Mucosa of descending colon (tissue), 3 donors: ENCODE results near the gene FAM89A. TPM values are rescaled to one million over a fixed set of nuclear protein-coding genes. Genes with fewer than 3 reads are reported as not detected.
"Not testable (repeated sequence)": the region's sequence is repeated elsewhere in the genome, so short reads cannot be mapped to it uniquely, and the experiment has no call there.

Experiments used
- ATAC-seq: fragments of 200-7000 bp; cut with Tn5 transposase; one replicate; pipeline ENCODE4 v1.9.1; 2020; ENCODE audit warnings: mild to moderate bottlenecking, moderate library complexity
- DNase-seq, 3 donors: peaks; one replicate each; pipeline ENCODE4 v3.0.0-alpha.2; 2020
- H3K36me3 ChIP-seq: fragments of 200-600 bp; one replicate; pipeline ENCODE4 v1.8.0; 2021; ENCODE audit warnings: low read depth, mild to moderate bottlenecking
- H3K4me1 ChIP-seq: fragments of 200-600 bp; one replicate; pipeline ENCODE4 v1.8.0; 2021; ENCODE audit warnings: low read depth, mild to moderate bottlenecking
- H3K4me3 ChIP-seq: fragments of 200-600 bp; one replicate; pipeline ENCODE4 v1.8.0; 2021; ENCODE audit warnings: mild to moderate bottlenecking
- H3K9me3 ChIP-seq: fragments of 200-600 bp; one replicate; pipeline ENCODE4 v1.8.0; 2021; ENCODE audit warnings: mild to moderate bottlenecking
- intact Hi-C, 2 donors: fragments of 100-400 bp; cut with DNase I in 1 of 2; cut with micrococcal nuclease in 1 of 2; formaldehyde crosslinking; loops; one replicate each; pipeline versions ENCODE4 v1.11.0 to v1.11.1; 2022; cut with DNase I, micrococcal nuclease
- total RNA-seq, 3 donors: library from RNA; stranded (reverse); fragmentation: NEBNext Ultra II Directional in 2 of 3; extraction: Animal tissue kit (Norgen Biotek cat#: 25700) in 2 of 3; gene quantifications; one replicate each; pipeline versions ENCODE4 v1.2.1 to v1.2.4, GENCODE V29; 2021 to 2023
- TF ChIP-seq, protein P1 (sequence below): fragments of 200-600 bp; IDR thresholded peaks from one replicate; pipeline ENCODE4 v1.8.0; 2022; ENCODE audit warnings: antibody characterized with exemption, mild to moderate bottlenecking
- donor health status: DM: no; HTN: no; CAD: no; lungs with moderate emphysema.
- donor health status: DM: no; HTN: no; CAD: no.
- donor health status: DM: no; HTN: yes; CAD: no.

Gene FAM89A
- total RNA-seq, 3 donors from 2014 or later = 2.2 to 4.4 (median 3.0) TPM

DNA sequence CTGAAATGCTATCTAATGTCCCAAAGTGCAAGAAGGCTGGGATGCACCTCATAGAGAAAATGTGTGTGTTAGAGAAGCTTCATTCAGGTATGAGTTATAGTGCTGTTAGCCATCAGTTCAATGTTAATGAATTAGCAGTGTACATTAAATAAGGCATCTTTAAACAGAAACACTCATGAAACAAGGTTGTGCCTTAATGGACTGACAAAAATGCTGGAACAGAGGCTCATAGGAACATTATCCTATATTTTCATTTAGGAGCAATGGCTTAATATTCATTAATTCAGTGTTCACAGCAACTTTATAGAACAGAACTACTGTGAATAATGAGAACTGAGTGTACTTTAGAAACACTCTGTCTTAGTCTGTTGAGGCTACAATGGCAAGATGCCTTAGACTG is 15.2 kb upstream of the FAM89A start:
- Histone ChIP-seq H3K9me3 (no peaks in the 10 kb centered on the region), H3K4me3 (no peak overlapping the region), H3K36me3 (no peaks in the 10 kb centered on the region), H3K4me1 (peaks cover 4% of the 10 kb centered on the region)
- intact Hi-C loops = no loop called here
- ATAC-seq (no peak), DNase-seq (no peak)
- TF ChIP-seq, protein P1, sequence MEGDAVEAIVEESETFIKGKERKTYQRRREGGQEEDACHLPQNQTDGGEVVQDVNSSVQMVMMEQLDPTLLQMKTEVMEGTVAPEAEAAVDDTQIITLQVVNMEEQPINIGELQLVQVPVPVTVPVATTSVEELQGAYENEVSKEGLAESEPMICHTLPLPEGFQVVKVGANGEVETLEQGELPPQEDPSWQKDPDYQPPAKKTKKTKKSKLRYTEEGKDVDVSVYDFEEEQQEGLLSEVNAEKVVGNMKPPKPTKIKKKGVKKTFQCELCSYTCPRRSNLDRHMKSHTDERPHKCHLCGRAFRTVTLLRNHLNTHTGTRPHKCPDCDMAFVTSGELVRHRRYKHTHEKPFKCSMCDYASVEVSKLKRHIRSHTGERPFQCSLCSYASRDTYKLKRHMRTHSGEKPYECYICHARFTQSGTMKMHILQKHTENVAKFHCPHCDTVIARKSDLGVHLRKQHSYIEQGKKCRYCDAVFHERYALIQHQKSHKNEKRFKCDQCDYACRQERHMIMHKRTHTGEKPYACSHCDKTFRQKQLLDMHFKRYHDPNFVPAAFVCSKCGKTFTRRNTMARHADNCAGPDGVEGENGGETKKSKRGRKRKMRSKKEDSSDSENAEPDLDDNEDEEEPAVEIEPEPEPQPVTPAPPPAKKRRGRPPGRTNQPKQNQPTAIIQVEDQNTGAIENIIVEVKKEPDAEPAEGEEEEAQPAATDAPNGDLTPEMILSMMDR = no peak

DNA sequence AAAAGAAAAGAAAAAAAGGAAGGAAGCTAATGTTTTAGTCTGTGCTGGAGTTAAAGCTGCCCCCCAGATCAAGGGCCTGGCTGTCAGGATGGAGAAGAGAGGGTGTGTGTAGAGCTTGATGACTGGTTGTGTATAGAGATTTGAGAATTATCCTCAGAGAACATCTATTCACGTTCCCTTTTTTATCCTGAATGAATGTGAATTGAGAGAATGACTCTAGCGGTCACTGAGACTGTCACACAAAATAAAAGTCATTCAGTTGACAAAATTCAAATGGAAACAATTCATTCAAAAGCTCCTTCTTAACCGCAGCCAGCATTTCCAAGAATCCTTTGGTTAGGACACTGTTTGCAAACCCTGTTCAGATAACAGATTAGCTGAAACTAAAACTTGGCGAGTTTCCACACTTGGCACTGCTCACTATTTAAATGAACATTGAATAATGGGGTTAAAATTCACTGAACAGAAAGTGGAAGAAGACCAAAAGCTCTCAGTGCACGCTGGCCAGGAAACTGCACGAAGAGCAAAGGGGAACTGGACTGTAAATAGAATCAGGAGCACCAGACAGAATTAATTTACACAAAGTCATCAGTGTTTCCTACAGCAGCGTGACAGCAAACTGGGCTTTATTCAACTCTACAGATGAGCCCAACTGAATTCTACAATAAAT is 13.6 kb upstream of the FAM89A start:
- DNase-seq = peak in 1 of 3 donors; percentile 50
- intact Hi-C loops = no loop called here
- TF ChIP-seq, protein P1 = no peak
- Histone ChIP-seq H3K9me3 (no peaks in the 10 kb centered on the region), H3K4me3 (no peak overlapping the region), H3K36me3 (no peaks in the 10 kb centered on the region), H3K4me1 (peaks cover 4% of the 10 kb centered on the region)
- peak; percentile 56 for ATAC-seq

DNA sequence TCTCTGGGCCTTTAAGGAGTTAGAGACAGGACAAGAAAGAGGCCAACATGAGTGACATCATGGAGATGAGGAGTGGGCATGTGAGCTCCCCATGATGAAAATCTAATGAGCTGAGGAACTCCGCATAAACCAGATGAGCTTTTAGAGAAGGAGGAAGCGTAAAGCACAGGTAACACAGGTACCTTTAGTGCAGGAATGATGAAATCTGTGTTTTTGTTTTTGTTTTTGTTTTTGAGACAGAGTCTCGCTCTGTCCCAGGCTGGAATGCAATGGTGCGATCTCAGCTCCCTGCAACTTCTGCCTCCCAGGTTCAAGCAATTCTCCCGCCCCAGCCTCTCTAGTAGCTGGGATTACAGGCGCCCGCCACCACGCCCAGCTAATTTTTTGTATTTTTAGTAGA is 12.7 kb upstream of the FAM89A start:
- H3K4me3 ChIP-seq = no peak overlapping the region
- DNase-seq (no peak), ATAC-seq (no peak)
- no peaks in the 10 kb centered on the region for H3K9me3 ChIP-seq
- peaks cover 4% of the 10 kb centered on the region for H3K4me1 ChIP-seq
- no peaks in the 10 kb centered on the region for H3K36me3 ChIP-seq
- intact Hi-C loops = no loop called here
- TF ChIP-seq, protein P1 = no peak

DNA sequence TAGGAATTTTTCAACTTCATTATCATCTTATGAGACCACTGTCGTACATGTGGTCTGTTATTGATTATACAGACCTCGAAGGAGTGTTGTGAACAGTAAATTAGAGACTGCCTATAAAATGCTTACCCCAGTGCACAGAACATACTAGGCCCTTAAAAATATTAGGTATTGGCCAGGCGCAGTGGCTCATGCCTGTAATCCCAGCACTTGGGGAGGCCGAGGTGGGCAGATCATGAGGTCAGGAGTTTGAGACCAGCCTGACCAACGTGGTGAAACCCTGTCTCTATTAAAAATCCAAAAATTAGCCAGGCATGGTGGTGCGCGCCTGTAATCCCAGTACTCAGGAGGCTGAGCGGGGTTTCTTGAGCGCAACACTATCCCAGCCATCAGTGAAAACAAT is 10.9 kb upstream of the FAM89A start:
- DNase-seq, H3K9me3 ChIP-seq, ATAC-seq, H3K4me3 ChIP-seq, intact Hi-C loops, H3K36me3 ChIP-seq, H3K4me1 ChIP-seq: not testable (repeated sequence)

DNA sequence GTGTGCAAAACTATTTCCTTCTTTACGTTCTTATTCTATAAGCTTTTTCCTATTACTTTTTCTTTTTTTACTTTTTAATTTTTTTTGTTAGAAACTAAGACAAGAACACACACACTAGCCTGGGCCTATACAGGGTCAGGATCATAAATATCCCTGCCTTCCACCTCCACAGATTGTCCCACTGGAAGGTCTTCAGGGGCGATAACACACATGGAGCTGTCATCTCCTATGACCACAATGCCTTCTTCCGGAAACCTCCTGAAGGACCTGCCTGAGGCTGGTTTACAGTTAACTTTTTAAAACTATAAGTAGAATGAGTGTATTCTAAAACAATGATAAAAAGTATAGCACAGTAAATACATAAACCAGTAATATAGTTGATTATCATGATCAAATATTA is 10.3 kb upstream of the FAM89A start:
- Histone ChIP-seq H3K4me3 (no peak overlapping the region), H3K4me1 (peaks cover 4% of the 10 kb centered on the region), H3K9me3 (no peaks in the 10 kb centered on the region), H3K36me3 (no peaks in the 10 kb centered on the region)
- ATAC-seq = no peak
- TF ChIP-seq, protein P1 = no peak
- DNase-seq = no peak
- intact Hi-C loops = no loop called here

DNA sequence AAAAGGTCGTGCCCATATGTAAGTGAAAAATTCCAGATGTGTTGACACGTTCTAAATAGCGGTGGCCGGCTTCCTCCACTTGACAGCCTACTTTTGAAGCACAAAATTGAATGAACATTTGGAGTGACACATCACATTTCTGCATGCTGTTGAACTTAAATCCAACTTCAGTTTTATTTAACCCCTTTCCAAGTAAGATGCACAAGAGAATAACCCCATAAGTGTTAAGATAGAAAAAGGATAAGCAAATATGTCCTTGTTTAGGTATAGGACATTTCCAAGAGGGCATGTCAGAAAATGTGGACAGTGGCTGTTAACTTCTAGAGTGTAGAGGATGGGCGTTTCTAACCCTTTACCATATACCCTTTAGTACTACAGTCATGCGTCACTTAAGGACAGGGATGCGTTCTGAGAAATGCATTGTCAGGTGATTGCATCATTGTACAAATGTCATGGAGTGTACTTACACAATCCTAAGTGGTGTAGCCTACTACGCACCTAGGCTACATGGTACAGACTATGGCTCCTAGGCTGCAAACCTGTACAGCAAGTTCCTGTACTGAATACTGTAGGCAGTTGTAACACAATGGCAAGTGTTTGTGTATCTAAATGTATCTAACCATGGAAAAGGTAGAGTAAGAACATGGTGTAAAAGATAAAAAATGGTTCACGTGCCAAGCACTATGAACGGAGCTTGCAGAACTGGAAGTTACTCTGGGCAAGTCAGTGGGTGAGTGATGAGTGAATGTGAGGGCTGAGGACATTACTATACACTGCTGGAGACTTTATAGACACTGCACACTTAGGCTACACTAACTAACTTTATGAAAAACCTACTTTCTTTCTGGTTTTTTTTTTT is 9.3 kb upstream of the FAM89A start:
- no peak for DNase-seq
- no peak for ATAC-seq
- TF ChIP-seq, protein P1 = no peak
- no peaks in the 10 kb centered on the region for H3K9me3 ChIP-seq
- intact Hi-C loops = no loop called here
- no peaks in the 10 kb centered on the region for H3K36me3 ChIP-seq
- H3K4me3 ChIP-seq = no peak overlapping the region
- H3K4me1 ChIP-seq = peaks cover 4% of the 10 kb centered on the region

DNA sequence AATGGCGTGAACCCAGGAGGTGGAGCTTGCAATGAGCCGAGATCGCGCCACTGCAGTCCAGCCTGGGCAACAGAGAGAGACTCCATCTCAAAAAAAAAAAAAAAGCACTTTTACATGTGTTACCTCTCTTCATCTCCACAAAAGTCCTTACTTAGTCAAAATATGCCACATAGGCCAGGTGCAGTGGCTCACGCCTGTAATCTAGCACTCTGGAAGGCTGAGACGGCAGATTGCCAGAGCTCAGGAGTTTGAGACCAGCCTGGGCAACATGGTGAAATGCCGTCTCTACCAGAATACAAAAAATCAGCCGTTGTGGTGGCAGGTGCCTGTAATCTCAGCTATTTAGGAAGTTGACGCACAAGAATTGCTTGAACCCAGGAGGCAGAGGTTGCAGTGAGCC is 8.4 kb upstream of the FAM89A start:
- H3K9me3 ChIP-seq, intact Hi-C loops, H3K4me1 ChIP-seq, H3K36me3 ChIP-seq, DNase-seq, H3K4me3 ChIP-seq, ATAC-seq: not testable (repeated sequence)

DNA sequence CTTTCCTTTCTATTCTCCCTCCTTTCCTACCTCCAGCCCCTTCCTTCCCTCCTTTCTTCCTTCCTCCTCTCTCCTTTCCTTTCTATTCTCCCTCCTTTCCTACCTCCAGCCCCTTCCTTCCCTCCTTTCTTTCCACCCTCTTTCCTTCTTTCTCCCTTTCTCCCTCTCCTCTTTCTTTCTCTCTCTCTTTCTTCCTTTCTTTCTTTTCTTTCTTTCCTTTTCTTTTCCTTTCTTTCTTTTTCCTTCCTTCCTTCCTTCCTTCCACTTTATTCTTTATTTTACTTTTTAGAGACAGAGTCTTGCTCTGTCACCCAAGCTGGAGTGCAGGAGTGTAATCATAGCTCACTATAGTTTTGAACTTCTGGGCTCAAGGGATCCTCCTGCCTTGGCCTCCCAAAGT is 7.5 kb upstream of the FAM89A start:
- H3K4me3 ChIP-seq, DNase-seq, intact Hi-C loops, H3K4me1 ChIP-seq, H3K36me3 ChIP-seq, H3K9me3 ChIP-seq, ATAC-seq: not testable (repeated sequence)
